HG02884 (cell line): ENCODE measurements around the gene NFAM1.

Experiments used
- ATAC-seq: cut with Tn5 transposase; IDR thresholded peaks from one replicate; pipeline ENCODE4 v1.9.1; 2021; ENCODE audit warnings: mild to moderate bottlenecking, moderate library complexity; ENCODE audit not compliant: unreplicated experiment

NFAM1 gene

DNA sequence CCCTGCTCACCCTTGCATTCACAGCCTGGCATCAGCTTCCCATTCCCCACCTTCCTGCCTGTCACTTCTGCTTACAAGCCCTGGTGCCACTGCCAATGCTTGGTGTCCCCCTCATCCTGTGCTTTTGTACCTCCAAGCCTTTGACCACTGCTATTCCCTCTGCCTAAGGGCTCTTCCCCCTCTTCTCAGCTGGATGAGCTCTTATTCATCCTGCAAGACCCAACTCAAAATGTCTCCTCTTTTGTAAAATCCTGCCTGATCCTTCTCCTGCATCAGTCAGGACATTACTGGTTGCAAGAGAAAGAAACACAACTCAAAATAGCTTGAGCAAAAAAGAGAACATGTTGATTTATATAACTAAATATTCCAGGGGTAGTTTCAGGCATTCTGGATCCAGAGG, 94.8 kb downstream of the NFAM1 start:
- ATAC-seq, result no peak

GRCh38 chr22:42336527-42337227, 95.5 kb downstream of the NFAM1 start:
- ATAC-seq, result no peak

DNA sequence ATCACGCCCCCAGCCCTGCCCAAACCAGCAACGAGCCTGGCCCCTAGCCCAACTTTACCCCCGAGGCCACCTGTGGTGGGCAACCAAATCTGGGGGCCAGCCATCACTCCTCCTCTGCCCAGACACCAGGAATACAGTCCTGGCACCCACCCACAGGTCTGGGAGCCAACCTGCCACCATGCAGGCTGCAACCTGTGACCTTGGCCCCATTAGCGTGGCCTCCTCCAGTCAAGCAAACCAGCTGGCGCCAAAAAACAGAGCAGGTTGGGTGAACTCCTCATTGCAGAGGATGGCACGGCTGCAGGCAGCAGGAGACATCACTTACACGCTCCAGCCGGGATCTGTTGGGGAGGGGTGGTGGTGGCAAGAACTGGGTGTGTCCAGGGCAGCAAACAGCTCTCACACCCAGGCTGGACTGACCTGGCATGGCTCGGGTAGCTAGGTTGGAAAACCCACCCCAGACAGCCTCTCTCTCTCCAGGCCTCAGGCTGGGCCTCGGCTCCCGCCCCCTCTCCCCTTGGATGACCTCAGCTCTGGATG, 96.3 kb downstream of the NFAM1 start:
- no peak for ATAC-seq

DNA sequence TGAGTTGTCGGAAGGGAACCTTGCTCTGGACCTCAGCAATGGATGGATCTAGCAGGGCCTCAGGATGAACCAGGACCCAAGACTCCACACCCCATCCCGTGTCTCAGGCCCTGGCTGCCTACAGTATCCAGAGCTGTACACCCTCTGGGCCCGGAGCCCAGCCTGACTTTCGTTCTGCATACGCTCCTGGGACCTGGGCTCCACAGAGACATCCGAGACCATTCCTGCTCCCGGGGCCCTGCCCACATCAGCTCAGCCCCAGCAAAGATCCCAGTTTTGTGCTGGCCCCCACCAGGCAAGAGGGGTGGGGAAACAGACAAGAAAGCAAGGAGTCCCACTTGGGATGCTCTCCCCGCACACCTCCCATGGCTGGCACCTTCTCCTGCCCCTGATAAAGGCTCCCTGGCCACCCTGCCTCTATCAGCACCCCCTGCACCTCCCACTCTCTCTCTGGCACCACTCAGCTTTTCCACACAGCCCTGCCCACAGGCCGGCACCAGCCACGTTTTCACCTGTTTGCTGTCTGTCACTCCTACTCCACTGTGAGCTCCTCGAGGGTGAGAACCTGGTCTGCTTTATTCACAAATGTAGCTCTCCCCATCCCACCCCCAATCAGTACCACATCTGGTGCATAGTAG, 97.2 kb downstream of the NFAM1 start:
- no peak for ATAC-seq

DNA sequence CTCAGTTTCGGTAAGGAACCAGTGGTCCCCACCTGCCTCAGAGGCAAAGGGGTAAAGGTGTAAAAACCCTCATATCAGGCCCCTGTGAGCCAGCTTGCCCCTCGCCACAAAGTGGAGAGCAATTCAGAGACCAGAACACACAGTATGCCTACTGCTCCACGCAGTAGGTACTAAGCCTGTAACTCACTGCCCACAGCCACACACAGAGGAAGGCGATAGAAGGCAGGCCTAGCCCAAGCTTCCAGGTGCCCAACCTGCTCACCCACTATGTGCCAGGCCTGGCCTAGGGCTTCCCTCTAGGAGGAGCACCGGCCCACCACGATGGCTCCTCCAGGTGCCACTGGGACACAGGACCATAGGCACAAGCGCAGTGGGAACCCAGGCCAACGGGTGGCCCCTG, 98.7 kb downstream of the NFAM1 start:
- no peak for ATAC-seq

GRCh38 chr22:42332089-42332488, 100.1 kb downstream of the NFAM1 start:
- no peak for ATAC-seq

DNA sequence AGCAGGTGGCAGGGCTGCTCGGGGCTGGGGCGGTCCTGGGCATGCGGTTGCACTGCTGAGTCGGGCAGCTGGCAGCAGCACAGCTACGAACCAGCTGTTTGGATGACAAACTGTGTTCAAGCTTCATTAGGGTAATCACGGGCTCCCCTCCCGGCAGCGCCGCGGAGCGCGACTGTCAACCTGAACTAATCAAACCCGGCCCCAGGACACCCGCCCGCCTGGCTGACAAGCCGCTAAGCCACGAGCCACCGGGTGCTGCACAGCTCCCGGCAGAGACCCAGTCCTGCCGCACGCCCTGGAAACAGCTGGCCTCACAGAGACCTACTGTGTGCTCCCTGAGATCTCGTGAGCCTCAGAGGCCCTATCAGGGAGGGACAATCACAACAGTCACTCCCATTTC, 101.2 kb downstream of the NFAM1 start:
- no peak for ATAC-seq
